HG02759 (cell line): ENCODE measurements around the gene SEL1L3.

ENCODE experiments used
- ATAC-seq: cut with Tn5 transposase; IDR thresholded peaks from one replicate; pipeline ENCODE4 v1.9.1; 2021; ENCODE audit warnings: mild to moderate bottlenecking, moderate library complexity; ENCODE audit not compliant: unreplicated experiment

The SEL1L3 gene

DNA sequence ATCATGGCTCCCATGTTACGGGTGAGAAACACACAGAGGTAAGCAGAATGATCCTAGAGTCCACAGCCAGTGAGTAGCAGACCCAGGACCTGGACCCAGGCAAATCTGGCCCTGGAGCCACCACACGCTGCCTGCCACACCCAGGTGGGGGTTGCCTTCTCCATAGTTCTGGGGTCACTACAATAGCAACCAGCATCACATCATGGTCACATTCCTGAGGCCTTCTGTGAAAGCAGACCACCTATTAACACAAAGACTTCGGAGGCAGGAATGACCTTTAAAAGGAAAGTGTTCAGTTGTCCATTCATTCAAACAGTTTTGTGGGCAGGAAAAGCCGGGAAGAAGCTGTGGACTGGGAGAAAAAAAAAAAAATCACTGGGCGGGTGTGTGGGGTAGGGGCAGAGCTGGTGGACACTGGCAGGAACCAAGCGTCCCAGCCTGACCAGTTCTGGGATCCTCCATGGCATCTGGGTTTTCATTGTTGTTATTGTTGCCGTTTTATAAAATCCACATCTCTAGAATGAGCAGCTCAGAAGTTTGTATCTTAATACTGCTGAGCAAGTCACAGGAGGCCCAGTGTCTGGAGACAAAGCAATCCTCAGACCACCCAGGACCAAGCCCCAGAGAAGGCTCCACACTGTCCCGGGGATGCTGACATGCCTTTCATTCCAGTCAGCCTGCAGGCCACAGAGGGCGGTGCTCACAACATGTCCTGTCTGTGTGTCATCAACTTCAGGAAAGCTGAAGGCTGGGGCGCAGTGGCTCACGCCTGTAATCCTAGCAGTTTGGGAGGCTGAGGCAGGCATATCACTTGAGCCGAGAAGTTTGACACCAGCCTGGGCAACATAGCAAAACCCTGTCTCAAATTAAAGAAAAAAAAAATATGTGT is 67.0 kb downstream of the SEL1L3 start:
- ATAC-seq = no peak

DNA sequence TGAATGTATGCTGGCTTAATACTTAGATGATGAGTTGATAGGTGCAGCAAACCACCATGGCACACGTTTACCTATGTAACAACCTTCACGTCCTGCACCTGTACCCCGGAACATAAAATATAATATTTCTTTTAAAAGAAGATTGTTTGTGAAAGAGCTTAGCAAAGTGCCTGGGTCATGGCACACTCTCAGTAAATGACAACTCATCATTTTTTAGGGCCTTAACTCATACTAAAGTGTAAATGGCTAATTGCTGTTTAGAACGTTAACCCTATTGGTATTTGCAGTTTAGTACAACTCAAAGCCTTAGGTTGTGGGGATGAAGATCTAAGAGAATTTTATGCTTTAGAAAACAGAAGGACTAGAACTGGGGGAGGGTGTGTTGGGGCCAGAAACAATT is 67.7 kb downstream of the SEL1L3 start:
- no peak for ATAC-seq

DNA sequence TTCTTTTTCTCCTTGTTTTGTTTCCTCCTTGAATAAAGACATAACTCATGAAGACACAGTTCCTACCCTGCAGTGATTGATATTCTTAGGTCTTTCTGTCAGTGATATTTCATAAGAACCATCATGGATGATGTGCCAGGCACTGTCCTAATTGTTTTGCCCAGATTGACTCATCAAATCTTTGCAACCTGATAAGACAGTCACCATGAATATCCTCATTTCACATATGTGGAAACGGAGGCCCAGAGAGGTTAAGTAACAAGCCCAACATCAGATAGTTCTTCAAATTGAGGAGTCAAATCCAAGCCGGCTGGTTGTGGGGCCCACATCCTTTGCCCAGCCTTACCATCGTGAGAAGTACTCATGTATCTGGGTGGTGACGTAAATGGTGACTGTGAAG is 69.9 kb downstream of the SEL1L3 start:
- ATAC-seq = no peak

DNA sequence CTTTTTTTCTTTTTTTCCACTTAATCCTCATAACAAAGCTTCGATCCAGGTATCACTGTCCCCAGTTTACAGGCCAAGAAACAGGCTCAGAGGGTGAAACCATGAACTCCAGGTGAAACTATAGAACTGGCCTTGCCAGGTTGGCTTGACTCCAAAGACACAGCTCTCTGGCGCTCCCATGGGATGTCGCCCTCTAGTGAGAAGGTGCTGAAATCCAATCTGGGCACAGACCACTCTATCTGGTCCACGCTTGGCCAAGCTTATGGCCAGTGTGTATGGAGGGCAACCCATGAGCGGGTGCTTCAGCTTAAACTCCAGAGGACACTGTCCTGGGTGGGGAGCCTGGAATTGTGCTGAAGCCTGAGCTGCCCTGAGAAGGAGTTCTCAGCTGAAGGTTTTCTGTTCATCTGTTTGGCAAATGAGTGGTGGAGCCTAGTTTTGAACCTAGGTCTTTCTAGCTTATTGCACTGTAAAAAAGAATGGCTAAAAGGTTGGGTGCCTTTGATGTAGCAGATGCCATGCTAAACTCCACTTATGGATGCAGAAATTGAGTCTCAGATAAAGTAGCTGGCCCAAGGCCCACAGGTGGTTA is 70.5 kb downstream of the SEL1L3 start:
- ATAC-seq = no peak

DNA sequence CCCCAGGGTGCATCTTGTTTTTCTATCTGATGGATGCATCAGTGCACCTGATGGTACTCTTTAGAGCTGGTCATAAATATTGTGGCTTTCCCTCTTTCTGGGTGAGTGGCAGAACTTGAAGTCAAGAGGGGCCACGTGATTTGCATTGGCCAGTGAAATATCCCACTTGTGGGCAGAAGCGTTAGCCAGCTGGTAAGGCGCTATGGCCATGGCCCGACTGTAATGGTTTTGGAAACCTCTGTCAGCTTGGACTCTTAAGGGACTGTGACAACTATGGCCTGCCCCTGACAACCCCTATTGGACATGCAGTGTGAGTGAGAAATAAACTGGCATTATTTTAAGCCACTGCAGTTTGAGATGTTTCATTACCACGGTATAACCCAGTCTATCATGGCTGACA is 72.8 kb downstream of the SEL1L3 start:
- ATAC-seq = no peak

DNA sequence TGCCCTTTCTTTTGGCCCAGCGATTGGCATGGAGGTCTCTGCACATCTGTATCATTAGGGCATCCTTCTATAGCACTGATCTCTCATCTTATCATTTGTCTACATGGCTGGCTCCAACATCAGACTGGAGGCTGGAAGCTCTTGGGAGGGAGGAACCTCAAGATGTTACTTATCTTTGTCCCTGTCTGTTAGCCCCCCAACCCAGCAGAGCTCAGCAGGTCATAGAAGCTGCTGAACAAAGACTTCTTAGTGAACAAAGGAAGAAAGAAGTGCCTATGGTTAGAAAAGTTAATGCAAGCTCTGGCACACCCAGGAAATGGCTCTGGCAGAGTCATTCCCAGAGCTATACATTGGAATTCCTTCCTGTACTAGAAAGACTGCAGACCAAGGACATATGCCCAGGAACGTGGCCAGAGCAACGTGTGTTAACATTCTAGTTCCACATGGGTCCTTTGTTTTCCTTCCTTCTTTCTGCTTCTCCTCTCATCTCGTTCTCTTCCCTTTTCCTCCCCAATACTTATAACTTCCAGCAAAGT is 74.0 kb downstream of the SEL1L3 start:
- ATAC-seq = no peak

DNA sequence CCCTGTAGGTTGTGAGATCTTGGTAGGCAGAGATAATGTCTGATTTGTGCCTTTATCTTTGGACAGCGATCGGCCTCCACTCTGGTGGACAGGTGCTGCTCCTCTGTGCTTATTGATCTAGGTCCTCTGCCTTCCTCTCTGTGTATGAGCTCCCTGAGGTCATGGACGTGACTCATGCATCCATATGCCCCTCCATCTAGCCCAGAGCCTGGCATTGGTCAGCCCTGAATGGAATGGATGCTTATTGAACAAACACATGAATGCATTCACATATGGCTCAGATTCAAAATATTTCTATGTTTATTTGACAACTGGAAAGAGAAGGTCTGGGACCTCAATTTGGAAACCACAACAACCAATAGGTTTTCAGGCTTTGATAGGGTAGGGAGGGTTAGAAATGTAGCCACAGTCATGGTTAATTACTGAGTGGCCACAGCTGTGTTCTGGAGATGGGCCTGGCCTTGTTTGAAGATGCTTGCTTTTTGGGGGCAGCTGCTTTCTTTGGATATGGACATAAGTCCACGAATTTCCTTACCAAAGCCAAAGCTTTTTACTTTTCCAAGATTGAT is 76.2 kb downstream of the SEL1L3 start:
- ATAC-seq = no peak

DNA sequence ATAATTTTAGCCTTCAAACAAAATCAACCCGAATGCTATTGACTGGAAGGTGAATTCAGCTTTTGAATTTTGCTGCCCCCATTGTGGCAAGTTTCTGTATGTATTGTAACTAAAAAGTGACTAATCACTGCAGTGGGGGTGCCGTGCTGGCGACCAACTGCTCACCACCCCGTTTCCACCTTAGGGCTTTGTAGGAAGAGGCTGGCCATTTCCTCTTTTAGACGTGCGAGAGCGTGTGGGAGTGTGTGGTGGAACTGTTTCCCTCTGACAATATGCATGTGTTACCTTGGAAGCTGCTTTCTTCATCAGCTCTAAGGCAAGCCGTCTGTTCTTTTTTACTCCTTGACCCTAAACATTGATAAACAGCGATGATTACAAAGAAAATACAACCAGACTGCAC is 78.8 kb downstream of the SEL1L3 start:
- peak; percentile 61 for ATAC-seq

DNA sequence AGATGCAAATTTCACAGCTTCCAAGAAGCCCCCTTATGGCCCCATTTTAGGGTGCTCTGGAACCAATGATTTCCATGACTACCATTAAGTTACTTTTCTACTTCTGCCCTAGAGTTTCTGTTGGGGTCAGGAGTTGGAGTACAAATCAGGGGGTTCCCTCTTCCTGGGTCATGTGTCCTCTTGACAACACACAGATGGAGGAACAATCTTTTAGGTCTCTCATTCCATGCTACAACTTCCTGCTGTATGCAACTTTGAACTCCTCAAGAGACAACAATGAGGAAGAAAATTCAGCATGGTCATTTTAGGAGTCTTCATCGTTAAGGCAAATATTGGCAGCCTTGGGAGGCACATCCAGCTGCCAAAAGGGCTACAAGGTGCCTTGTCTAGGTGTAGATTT is 79.7 kb downstream of the SEL1L3 start:
- ATAC-seq = no peak

DNA sequence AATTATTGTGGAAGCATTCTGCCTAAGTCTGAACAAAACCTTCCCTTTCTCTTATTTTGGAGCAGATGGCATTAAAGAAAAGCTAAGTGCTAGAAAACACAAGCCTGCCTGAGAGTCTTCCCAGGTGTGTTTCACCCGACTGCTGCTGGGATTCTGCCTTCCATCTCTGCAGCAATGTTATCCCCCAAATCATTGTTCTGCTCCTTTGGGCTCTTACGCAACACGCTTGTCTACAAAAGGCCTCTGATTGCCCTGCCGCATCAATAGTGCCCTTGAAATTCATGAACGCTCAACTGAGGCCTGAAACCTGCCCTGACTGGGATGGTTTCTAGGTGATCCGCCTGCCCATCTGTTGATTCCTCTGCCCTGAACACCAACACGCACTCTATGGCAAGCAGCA is 80.3 kb downstream of the SEL1L3 start:
- no peak for ATAC-seq

DNA sequence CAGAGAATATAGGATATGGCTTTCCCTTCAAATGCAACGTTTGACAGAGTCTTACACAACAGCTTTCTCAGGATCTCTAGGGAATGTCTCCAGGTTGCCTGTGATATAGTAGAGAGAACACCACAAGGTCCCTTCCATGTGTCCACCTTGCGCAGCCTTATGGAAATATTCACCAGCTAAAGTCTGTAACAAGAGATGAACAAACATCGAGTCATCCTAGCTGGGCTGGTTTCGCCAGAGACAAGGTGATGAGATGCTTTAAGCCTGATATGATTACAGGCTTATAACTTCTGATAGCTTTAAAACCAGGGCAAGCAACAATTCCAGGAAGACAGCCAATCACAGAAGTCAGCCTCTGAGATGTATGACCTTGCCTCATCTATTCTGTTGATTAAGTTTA is 83.8 kb downstream of the SEL1L3 start:
- ATAC-seq = no peak

DNA sequence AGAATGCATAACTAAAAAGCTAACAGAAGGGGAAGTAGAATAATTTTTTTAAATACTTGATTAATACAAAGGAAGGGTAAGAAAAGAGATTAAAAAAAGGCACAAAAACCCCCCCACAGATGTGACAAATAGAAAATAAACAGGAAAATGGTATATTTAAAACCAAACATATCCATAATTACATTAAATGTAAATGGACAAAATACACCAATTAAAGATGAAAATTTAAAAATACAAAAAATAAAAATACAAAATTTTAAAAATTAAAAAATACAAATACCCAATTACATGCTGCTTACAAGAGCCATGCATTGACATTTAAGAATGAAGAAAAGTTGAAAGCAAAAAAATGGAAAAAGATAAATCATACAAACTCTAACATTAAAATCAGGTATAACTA is 86.0 kb downstream of the SEL1L3 start:
- ATAC-seq = no peak

DNA sequence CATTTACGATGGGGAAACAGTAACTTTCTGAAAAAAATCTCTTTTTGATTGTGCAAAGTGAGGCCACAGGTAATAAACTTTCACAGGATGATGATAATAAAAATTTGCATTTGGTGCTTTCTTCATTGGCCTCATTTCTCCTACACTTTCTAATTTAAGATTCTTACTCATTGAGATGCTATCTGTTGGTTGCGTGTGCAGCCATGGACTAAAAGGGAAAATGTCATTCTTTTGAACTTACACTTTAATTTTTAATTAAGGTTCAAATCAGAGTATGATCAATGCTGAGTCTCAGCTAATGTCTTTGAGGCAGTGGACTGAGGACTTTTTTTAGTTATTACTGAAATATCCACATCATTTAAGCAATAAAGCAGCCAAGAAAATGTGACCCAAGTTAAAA is 87.6 kb downstream of the SEL1L3 start:
- ATAC-seq = no peak

DNA sequence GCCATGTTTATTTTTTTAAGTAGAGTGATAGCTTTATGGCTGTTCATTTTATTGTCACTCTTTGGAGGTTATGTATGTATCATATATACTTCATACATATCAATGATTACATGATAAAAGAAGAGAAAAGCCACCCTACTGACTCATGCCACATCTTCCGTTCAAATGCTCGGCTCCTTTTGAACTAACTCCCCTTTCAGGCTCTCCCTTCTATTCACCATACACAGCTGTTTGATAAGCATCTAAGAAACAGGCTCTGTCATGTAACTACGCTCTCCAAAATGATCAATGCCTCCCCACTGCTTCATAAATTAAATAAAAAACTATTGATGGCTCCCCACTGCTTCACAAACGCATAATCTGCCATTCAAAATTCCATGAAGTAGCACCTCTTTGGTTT is 89.4 kb downstream of the SEL1L3 start:
- no peak for ATAC-seq

DNA sequence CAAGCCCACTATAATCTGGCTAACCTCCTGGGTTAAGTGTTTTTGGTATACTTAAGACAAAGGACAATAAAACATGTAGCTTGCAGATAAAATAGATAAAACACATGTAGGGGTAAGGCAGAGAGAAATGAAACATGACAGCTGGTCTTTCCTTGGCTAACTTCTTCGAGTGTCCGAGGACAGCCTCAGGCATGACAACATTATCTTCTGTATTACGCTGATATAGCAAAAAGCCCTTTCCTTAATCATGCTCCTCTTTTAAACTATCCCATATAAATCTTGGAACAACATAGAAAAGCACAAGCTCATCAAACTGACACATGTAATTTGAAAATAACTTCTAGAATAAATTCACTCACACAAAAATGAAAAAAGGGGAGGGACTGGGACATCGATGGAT is 91.1 kb downstream of the SEL1L3 start:
- ATAC-seq = no peak

DNA sequence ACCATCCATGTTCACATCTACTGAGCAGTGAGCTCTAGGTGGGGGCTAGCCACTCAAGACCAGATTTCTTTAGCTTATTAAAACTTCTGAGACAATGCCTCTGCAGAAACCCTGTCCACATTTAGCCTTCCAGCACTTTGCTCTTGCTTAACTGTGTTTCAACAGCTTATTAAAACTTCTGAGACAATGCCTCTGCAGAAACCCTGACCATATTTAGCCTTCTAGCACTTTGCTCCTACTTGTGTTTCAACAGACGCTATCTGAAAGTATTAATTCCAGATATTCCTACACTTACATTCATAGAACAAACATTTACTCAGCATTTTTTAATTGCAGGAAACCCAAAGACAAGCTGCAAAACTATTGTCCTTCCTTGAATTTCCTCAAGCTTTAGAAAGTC is 91.9 kb downstream of the SEL1L3 start:
- no peak for ATAC-seq

DNA sequence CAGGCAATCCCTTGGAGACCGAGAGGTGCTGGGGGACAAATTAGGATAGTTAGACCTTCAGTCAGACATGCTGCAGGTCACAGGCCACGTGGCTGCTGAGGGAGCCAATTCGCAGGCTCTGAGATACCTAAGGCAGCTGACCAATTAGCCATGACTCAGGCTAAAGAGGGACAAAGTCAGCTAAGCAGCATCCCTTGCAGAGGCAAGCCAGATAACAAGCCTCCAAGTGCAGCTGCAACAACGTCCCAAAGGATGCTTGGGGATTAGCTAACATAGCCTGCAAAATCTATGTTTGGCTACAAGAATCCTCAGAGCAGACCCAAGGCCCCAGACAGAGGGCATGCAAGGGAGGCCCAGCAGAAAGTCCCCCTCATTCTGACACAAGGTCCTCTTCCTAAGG is 93.5 kb downstream of the SEL1L3 start:
- no peak for ATAC-seq

DNA sequence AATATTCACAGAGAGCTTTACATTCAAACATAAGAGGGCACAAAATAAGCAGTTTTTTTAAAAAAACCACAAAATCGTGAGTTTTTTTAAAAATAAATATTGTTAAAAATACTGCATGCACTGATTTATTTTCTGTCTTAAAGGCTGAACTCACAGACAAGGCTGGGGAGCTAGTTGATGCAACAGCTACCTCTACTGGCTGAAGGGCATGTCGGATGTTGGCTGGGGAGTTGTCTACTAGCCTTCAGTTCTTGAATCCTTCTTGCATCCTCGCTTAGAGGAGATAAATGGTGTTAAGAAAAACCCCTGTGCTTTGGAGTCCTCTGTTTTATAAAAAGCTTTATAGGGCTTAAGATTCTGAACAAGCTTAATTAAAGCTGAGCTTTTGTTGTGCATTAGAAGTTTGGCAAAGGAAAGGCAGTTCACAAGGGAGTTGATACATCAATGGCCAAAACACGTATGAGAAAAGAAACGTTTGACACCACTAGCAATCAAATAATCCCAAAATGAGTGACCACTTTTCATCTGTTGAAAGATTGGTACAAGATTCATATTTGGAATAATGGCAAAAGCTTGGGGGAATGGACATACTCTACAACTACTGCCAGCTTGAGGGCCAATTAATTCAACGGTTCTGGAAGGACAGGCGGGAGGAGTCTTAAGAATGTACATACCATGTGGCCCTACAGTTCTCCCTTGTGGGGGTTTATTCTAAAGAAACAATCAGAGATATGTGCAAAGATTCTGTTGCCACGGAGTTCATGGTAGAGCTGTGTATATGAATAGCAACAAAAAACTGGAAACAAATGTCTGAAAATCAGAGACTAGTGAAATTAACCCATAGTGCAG is 94.7 kb downstream of the SEL1L3 start:
- ATAC-seq = no peak

DNA sequence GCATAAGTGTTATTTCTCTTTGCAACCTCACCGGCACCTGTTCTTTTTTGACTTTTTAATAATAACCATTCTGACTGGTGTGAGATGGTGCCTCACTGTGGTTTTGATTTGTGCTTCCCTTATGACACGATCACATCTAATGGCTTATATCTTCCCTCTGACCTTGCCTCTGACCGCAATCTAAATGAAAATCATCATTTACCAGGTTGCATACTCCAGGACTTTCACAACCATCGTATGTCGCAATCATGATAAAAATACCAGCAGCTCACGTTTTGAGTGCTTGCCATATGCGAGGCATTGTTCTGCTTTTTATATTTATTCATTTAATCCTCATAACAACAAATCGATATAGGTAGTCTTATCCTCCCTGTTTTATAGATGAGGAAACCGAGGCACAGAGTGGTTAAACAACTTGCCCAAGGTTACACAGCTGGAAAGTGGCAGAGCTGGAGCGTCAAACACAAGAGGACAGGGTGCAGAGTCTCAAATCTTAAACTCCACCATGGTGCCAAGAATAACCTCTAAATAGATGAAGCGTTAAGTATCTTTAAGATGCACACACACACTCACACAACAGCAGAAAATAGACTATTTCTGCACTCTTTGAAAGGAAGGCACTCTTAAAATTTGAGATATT is 102.2 kb downstream of the SEL1L3 start:
- ATAC-seq = no peak

DNA sequence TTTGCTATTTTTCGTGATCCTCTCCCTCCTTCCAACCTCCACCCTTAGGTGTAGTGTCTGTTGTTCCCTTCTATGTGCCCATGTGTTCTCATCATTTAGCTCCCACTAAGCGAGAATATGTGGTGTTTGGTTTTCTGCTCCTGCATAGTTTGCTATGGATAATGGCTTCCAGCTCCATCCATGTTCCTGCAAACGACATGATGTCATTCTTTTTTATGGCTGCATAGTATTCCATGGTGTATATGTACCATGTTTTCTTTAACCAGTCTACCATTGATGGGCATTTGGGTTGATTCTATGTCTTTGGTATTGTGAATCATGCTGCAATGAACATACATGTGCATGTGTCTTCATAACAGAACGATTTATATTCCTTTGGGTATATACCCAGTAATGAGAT is 102.7 kb downstream of the SEL1L3 start:
- no peak for ATAC-seq

DNA sequence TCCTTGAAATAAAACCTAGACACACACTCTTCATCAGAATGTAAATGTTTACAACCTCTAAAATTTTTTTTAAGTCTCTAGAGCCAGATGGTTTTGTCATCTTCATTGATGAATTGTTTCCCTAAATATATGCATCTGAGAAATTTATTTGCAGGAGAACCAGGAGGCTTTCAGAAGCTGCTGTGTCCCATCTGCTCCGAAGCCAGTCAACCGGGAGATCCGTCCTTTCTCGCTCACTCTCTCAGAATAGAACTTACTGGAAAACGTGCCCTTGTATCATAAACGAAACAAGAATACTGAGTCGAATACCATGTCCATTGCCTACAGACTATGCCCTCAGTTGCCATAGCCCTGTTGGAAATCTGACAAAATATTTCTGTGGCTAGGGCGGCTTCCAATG is 103.7 kb downstream of the SEL1L3 start:
- ATAC-seq = no peak
